GM21786 (cell line): ENCODE measurements around the gene SERBP1.
"Not testable (repeated sequence)": the region's sequence is repeated elsewhere in the genome, so short reads cannot be mapped to it uniquely, and the experiment has no call there.

Experiments used
- ATAC-seq: cut with Tn5 transposase; IDR thresholded peaks from one replicate; pipeline ENCODE4 v1.9.1; 2021; ENCODE audit not compliant: unreplicated experiment

SERBP1 gene

GRCh38 chr1:67413101-67413500 is 17.1 kb downstream of the SERBP1 start:
- ATAC-seq: not testable (repeated sequence)

GRCh38 chr1:67408148-67408547 is 22.1 kb downstream of the SERBP1 start:
- no peak for ATAC-seq

- no peak for ATAC-seq
Measured at GRCh38 chr1:67407498-67407897, 22.7 kb downstream of the SERBP1 start.

- no peak for ATAC-seq
Measured at GRCh38 chr1:67405473-67406245, 24.5 kb downstream of the SERBP1 start.

GRCh38 chr1:67404212-67404620 is 26.0 kb downstream of the SERBP1 start:
- no peak for ATAC-seq

- no peak for ATAC-seq
Measured at GRCh38 chr1:67401443-67401842, 28.8 kb downstream of the SERBP1 start.

GRCh38 chr1:67400029-67400786 is 30.0 kb downstream of the SERBP1 start:
- ATAC-seq: not testable (repeated sequence)

GRCh38 chr1:67399199-67399993 is 30.8 kb downstream of the SERBP1 start:
- no peak for ATAC-seq

- ATAC-seq: no peak
Measured at GRCh38 chr1:67394548-67394947, 35.7 kb downstream of the SERBP1 start.

GRCh38 chr1:67393737-67394136 is 36.5 kb downstream of the SERBP1 start:
- no peak for ATAC-seq

GRCh38 chr1:67393240-67393639 is 37.0 kb downstream of the SERBP1 start:
- no peak for ATAC-seq

GRCh38 chr1:67390041-67390887 is 39.9 kb downstream of the SERBP1 start:
- no peak for ATAC-seq

GRCh38 chr1:67383999-67384638 is 46.1 kb downstream of the SERBP1 start:
- no peak for ATAC-seq

GRCh38 chr1:67382292-67382691 is 47.9 kb downstream of the SERBP1 start:
- ATAC-seq: no peak

GRCh38 chr1:67381154-67381553 is 49.0 kb downstream of the SERBP1 start:
- ATAC-seq: no peak

GRCh38 chr1:67377253-67377652 is 52.9 kb downstream of the SERBP1 start:
- ATAC-seq: no peak

GRCh38 chr1:67376381-67376780 is 53.8 kb downstream of the SERBP1 start:
- ATAC-seq: no peak

GRCh38 chr1:67372898-67373297 is 57.3 kb downstream of the SERBP1 start:
- ATAC-seq: no peak

- no peak for ATAC-seq
Measured at GRCh38 chr1:67372136-67372535, 58.1 kb downstream of the SERBP1 start.

GRCh38 chr1:67371681-67372080 is 58.5 kb downstream of the SERBP1 start:
- ATAC-seq: no peak
